Epithelial cell of proximal tubule (primary cell): Measurements from ENCODE around the gene GTPBP10. TPM values are rescaled to one million over a fixed set of nuclear protein-coding genes. Genes with fewer than 3 reads are reported as not detected.

Source experiments
- DNase-seq: peaks from one replicate; pipeline ENCODE4 v3.0.0-alpha.2; 2011; ENCODE audit warnings: low read depth
- H3K4me3 ChIP-seq: 2 replicates; pipeline ENCODE4 v1.5.1; 2011; ENCODE audit warnings: low read depth, mild to moderate bottlenecking, low read length
- CTCF ChIP-seq: conservative IDR thresholded peaks from 2 replicates; pipeline ENCODE4 v1.5.1; 2012; ENCODE audit warnings: low read depth, mild to moderate bottlenecking, low read length
- total RNA-seq: library from RNA; depleted of rRNA; stranded (reverse); fragments of >200 nt; gene quantifications from 2 replicates; pipeline ENCODE4 v1.2.3, GENCODE V29; 2015

Gene GTPBP10
- total RNA-seq, 1 donor from 2014 or later: 20.8 TPM

GRCh38 chr7:90430614-90431460, 84.3 kb downstream of the GTPBP10 start:
- no peak overlapping the region for H3K4me3 ChIP-seq
- TF ChIP-seq CTCF: no peak
- DNase-seq: no peak

- DNase-seq: no peak
- no peak overlapping the region for H3K4me3 ChIP-seq
- TF ChIP-seq CTCF: no peak
These were observed 86.2 kb downstream of the GTPBP10 start for GRCh38 chr7:90432752-90433151.

- no peak for TF ChIP-seq CTCF
- DNase-seq: no peak
- H3K4me3 ChIP-seq: no peak overlapping the region
These were observed 86.7 kb downstream of the GTPBP10 start for GRCh38 chr7:90433221-90433620.

Other genes starting within 250 kb of the GTPBP10 start
- gene STEAP1, start 192.2 kb upstream of the GTPBP10 start, total RNA-seq: 3.4 and 8.0 TPM in 2 replicates
- gene STEAP2, start 135.0 kb upstream of the GTPBP10 start, total RNA-seq: 2.1 and 2.7 TPM in 2 replicates
- gene CFAP69, start 101.5 kb upstream of the GTPBP10 start, total RNA-seq: 0.29 and 0.51 TPM in 2 replicates
- not detected in 2 replicates for gene FAM237B, start 25.4 kb upstream of the GTPBP10 start, total RNA-seq
- 25.2 and 53.3 TPM in 2 replicates for gene CLDN12, start 56.7 kb downstream of the GTPBP10 start, total RNA-seq
- gene PTTG1IP2, start 122.9 kb downstream of the GTPBP10 start, total RNA-seq: not detected in 2 replicates
- 5.3 and 6.4 TPM in 2 replicates for gene CDK14, start 249.6 kb downstream of the GTPBP10 start, total RNA-seq